SK-N-SH treated with all-trans-retinoic acid at 6 μM for 48 hours (cell line): ENCODE data around the gene MAPK8.
A peak's percentile ranks its signal among the peaks of the same experiment; 100 is the strongest.

Source experiments
- ATAC-seq: fragments of 200-7000 bp; cut with Tn5 transposase; 3 replicates; pipeline ENCODE4 v1.9.1; 2020; ENCODE audit warnings: mild to moderate bottlenecking, moderate library complexity
- ARNTL ChIP-seq: fragments of 450-650 bp; formaldehyde crosslinking; IDR thresholded peaks from 2 replicates; pipeline ENCODE4 v1.5.0; 2020; ENCODE audit warnings: low read depth, mild to moderate bottlenecking, moderate library complexity, borderline replicate concordance
- BACH2 ChIP-seq: fragments of 250-450 bp; sonication (Bioruptor Pico); IDR thresholded peaks from 2 replicates; pipeline ENCODE4 v1.9.0; 2021; ENCODE audit warnings: mild to moderate bottlenecking, borderline replicate concordance
- CSRNP3 ChIP-seq: fragments of 250-450 bp; sonication (Bioruptor Pico); IDR thresholded peaks from 2 replicates; pipeline ENCODE4 v1.5.1; 2021; ENCODE audit warnings: mild to moderate bottlenecking, moderate library complexity
- ESRRG ChIP-seq: fragments of 250-450 bp; sonication (Bioruptor Pico); IDR thresholded peaks from 2 replicates; pipeline ENCODE4 v1.6.1; 2021; ENCODE audit warnings: mild to moderate bottlenecking
- ISL1 ChIP-seq: fragments of 250-450 bp; sonication (Bioruptor Pico); IDR thresholded peaks from 2 replicates; pipeline ENCODE4 v2.1.2; 2022; ENCODE audit warnings: mild to moderate bottlenecking, moderate library complexity
- OSR1 ChIP-seq: fragments of 250-450 bp; sonication (Bioruptor Pico); IDR thresholded peaks from 2 replicates; pipeline ENCODE4 v1.8.0; 2022; ENCODE audit warnings: moderate library complexity, mild to moderate bottlenecking, inconsistent platforms
- PATZ1 ChIP-seq: fragments of 250-450 bp; sonication (Bioruptor Pico); IDR thresholded peaks from 2 replicates; pipeline ENCODE4 v1.8.0; 2020; ENCODE audit warnings: mild to moderate bottlenecking, moderate library complexity, borderline replicate concordance
- PPARA ChIP-seq: fragments of 250-450 bp; sonication (Bioruptor Pico); IDR thresholded peaks from 2 replicates; pipeline ENCODE4 v1.5.0; 2020; ENCODE audit warnings: mild to moderate bottlenecking, borderline replicate concordance
- SNAI2 ChIP-seq: fragments of 250-450 bp; sonication (Bioruptor Pico); IDR thresholded peaks from 2 replicates; pipeline ENCODE4 v1.5.0; 2020; ENCODE audit warnings: mild to moderate bottlenecking, moderate library complexity
- TCF4 ChIP-seq: fragments of 250-450 bp; sonication (Bioruptor Pico); IDR thresholded peaks from 2 replicates; pipeline ENCODE4 v1.8.0; 2021; ENCODE audit warnings: mild to moderate bottlenecking, moderate library complexity, borderline replicate concordance
- TOX ChIP-seq: fragments of 250-450 bp; sonication (Bioruptor Pico); IDR thresholded peaks from 2 replicates; pipeline ENCODE4 v1.8.0; 2021; ENCODE audit warnings: mild to moderate bottlenecking, moderate library complexity, borderline replicate concordance
- ZC3H10 ChIP-seq: fragments of 250-450 bp; sonication (Bioruptor Pico); IDR thresholded peaks from 2 replicates; pipeline ENCODE4 v1.5.1; 2021; ENCODE audit warnings: mild to moderate bottlenecking, moderate library complexity
- ZFP30 ChIP-seq: fragments of 450-650 bp; formaldehyde crosslinking; IDR thresholded peaks from 2 replicates; pipeline ENCODE4 v1.5.0; 2022; ENCODE audit warnings: mild to moderate bottlenecking, moderate library complexity
- ZNF565 ChIP-seq: fragments of 450-650 bp; formaldehyde crosslinking; conservative IDR thresholded peaks from 2 replicates; pipeline ENCODE4 v1.5.0; 2020; ENCODE audit warnings: low read depth, mild to moderate bottlenecking, moderate library complexity
- ZNF70 ChIP-seq: fragments of 450-650 bp; formaldehyde crosslinking; IDR thresholded peaks from 2 replicates; pipeline ENCODE4 v1.5.0; 2020; ENCODE audit warnings: mild to moderate bottlenecking, moderate library complexity
- TF ChIP-seq, protein P1 (sequence below): fragments of 250-450 bp; sonication (Bioruptor Pico); IDR thresholded peaks from 2 replicates; pipeline ENCODE4 v1.5.0; 2020; ENCODE audit warnings: mild to moderate bottlenecking, moderate library complexity
- TF ChIP-seq, protein P2 (sequence below): fragments of 250-450 bp; sonication (Bioruptor Pico); IDR thresholded peaks from 2 replicates; pipeline ENCODE4 v1.8.0; 2021; ENCODE audit warnings: low read depth, mild to moderate bottlenecking, moderate library complexity, borderline replicate concordance

Gene MAPK8

GRCh38 chr10:48333856-48334255, 27.4 kb downstream of the MAPK8 start:
- ATAC-seq: peak; percentile 56
- TF ChIP-seq, protein P1, sequence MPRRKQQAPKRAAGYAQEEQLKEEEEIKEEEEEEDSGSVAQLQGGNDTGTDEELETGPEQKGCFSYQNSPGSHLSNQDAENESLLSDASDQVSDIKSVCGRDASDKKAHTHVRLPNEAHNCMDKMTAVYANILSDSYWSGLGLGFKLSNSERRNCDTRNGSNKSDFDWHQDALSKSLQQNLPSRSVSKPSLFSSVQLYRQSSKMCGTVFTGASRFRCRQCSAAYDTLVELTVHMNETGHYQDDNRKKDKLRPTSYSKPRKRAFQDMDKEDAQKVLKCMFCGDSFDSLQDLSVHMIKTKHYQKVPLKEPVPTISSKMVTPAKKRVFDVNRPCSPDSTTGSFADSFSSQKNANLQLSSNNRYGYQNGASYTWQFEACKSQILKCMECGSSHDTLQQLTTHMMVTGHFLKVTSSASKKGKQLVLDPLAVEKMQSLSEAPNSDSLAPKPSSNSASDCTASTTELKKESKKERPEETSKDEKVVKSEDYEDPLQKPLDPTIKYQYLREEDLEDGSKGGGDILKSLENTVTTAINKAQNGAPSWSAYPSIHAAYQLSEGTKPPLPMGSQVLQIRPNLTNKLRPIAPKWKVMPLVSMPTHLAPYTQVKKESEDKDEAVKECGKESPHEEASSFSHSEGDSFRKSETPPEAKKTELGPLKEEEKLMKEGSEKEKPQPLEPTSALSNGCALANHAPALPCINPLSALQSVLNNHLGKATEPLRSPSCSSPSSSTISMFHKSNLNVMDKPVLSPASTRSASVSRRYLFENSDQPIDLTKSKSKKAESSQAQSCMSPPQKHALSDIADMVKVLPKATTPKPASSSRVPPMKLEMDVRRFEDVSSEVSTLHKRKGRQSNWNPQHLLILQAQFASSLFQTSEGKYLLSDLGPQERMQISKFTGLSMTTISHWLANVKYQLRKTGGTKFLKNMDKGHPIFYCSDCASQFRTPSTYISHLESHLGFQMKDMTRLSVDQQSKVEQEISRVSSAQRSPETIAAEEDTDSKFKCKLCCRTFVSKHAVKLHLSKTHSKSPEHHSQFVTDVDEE (CRISPR knock-in tag): no peak
- no peak for TF ChIP-seq SNAI2 (CRISPR knock-in tag)
- TF ChIP-seq, all 23 proteins: peak for 0

DNA sequence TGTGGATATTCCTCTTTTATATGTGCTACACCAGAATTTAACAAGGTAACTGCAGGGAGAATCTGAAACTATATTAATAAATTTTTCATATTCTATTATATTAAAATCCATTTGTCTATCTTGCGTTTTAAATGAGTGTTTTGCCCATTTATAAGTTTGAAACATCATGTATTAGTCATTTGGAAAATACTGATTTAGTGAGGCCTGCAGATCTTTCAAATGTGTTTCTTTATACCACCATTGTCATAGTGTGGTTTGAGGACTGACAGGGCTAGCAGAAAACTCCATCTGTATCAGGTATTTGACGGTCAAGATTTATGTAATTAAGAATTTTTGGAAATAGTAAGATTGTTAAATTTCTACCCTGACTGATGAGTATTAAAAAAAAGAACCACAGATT, 29.3 kb downstream of the MAPK8 start:
- TF ChIP-seq ZFP30 (CRISPR knock-in tag): no peak
- no peak for TF ChIP-seq TOX (CRISPR knock-in tag)
- no peak for TF ChIP-seq ISL1
- no peak for TF ChIP-seq ZNF70 (CRISPR knock-in tag)
- no peak for TF ChIP-seq OSR1 (CRISPR knock-in tag)
- TF ChIP-seq SNAI2 (CRISPR knock-in tag): no peak
- TF ChIP-seq ESRRG (CRISPR knock-in tag): no peak
- no peak for TF ChIP-seq PATZ1 (CRISPR knock-in tag)
- no peak for TF ChIP-seq ZC3H10 (CRISPR knock-in tag)
- TF ChIP-seq, protein P2, sequence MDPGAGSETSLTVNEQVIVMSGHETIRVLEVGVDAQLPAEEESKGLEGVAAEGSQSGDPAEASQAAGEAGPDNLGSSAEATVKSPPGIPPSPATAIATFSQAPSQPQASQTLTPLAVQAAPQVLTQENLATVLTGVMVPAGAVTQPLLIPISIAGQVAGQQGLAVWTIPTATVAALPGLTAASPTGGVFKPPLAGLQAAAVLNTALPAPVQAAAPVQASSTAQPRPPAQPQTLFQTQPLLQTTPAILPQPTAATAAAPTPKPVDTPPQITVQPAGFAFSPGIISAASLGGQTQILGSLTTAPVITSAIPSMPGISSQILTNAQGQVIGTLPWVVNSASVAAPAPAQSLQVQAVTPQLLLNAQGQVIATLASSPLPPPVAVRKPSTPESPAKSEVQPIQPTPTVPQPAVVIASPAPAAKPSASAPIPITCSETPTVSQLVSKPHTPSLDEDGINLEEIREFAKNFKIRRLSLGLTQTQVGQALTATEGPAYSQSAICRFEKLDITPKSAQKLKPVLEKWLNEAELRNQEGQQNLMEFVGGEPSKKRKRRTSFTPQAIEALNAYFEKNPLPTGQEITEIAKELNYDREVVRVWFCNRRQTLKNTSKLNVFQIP: no peak
- TF ChIP-seq ARNTL (CRISPR knock-in tag): no peak
- no peak for TF ChIP-seq ZNF565 (CRISPR knock-in tag)
- TF ChIP-seq, protein P1 (CRISPR knock-in tag): no peak
- TF ChIP-seq PPARA (CRISPR knock-in tag): no peak
- TF ChIP-seq BACH2 (CRISPR knock-in tag): no peak
- no peak for TF ChIP-seq CSRNP3 (CRISPR knock-in tag)
- TF ChIP-seq TCF4 (CRISPR knock-in tag): no peak
- no peak for ATAC-seq

DNA sequence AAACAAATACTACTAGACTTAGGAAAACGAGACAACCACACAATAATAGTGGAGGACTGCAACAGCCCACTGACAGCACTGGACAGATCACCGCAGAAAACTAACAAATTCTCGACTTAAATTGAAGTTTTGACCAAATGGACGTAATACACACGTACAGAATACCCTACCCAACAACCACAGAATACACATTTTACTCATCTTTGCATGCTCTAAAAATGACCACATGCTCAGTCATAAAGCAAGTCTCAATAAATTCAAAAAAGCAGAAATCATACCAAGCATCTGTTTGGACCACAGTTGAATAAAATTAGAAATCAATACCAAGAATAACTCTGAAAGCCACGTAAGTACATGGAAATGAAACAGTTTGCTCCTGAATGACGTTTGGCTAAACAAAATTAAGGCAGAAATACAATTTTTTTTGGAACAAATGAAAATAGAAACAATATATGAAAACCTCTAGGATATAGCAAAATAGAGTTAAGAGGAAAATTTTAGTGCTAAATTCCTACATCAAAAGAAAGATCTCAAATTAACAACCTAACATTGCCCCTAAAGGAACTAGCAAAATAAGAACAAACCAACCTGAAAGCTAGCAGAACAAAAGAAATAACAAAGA, 30.6 kb downstream of the MAPK8 start:
- TF ChIP-seq ZNF70 (CRISPR knock-in tag) (no peak), TOX (CRISPR knock-in tag) (no peak), ZFP30 (CRISPR knock-in tag) (no peak), PATZ1 (CRISPR knock-in tag) (no peak)
- TF ChIP-seq, all 23 proteins: peak for 0
- ATAC-seq: no peak
